NCI-H146 treated with DMSO at 0.1 percent for 48 hours (cell line): ENCODE results near the gene C2CD5.
"Not testable (repeated sequence)": the region's sequence is repeated elsewhere in the genome, so short reads cannot be mapped to it uniquely, and the experiment has no call there.

Source experiments
- DNase-seq: peaks from one replicate; lab custom pipeline; 2025; ENCODE audit not compliant: unreplicated experiment; lab: John Stamatoyannopoulos, UW

Gene C2CD5

GRCh38 chr12:22480814-22481213, 63.5 kb downstream of the C2CD5 start:
- not testable (repeated sequence) for DNase-seq

- DNase-seq = no peak
Measured at GRCh38 chr12:22480016-22480415, 64.3 kb downstream of the C2CD5 start.

GRCh38 chr12:22477894-22478287, 66.5 kb downstream of the C2CD5 start:
- no peak for DNase-seq

- no peak for DNase-seq
Measured at GRCh38 chr12:22477166-22477893, 67.0 kb downstream of the C2CD5 start.

GRCh38 chr12:22476133-22476532, 68.2 kb downstream of the C2CD5 start:
- DNase-seq = no peak

GRCh38 chr12:22474970-22475720, 69.2 kb downstream of the C2CD5 start:
- DNase-seq = no peak

GRCh38 chr12:22473212-22473611, 71.1 kb downstream of the C2CD5 start:
- no peak for DNase-seq

GRCh38 chr12:22467190-22467589, 77.2 kb downstream of the C2CD5 start:
- DNase-seq = no peak

GRCh38 chr12:22463306-22463705, 81.0 kb downstream of the C2CD5 start:
- DNase-seq = no peak

GRCh38 chr12:22461786-22462185, 82.6 kb downstream of the C2CD5 start:
- no peak for DNase-seq

- peak; percentile 67 for DNase-seq
Measured at GRCh38 chr12:22459838-22460490, 84.4 kb downstream of the C2CD5 start.

- no peak for DNase-seq
Measured at GRCh38 chr12:22458298-22458937, 85.9 kb downstream of the C2CD5 start.

GRCh38 chr12:22457085-22457484, 87.3 kb downstream of the C2CD5 start:
- no peak for DNase-seq

- DNase-seq = no peak
Measured at GRCh38 chr12:22453511-22453910, 90.8 kb downstream of the C2CD5 start.

GRCh38 chr12:22447223-22447622, 97.1 kb downstream of the C2CD5 start:
- no peak for DNase-seq

GRCh38 chr12:22444317-22444665, 100.1 kb downstream of the C2CD5 start:
- DNase-seq = not testable (repeated sequence)

- peak; percentile 85 for DNase-seq
Measured at GRCh38 chr12:22443379-22444316, 100.7 kb downstream of the C2CD5 start.

- no peak for DNase-seq
Measured at GRCh38 chr12:22437031-22437806, 107.1 kb downstream of the C2CD5 start.

GRCh38 chr12:22435583-22435982, 108.8 kb downstream of the C2CD5 start:
- DNase-seq = no peak
